MM.1S (cell line): ENCODE data around the gene CDYL.

Experiments
- DNase-seq: peaks from one replicate; pipeline ENCODE4 v3.0.0-alpha.2; 2015
- H2AFZ ChIP-seq: fragments of 300-600 bp; sonication (generic); 2 replicates; pipeline ENCODE4 v1.6.0; 2016; ENCODE audit warnings: antibody characterized with exemption, low read length
- H3F3A ChIP-seq: fragments of 300-600 bp; sonication (generic); 2 replicates; pipeline ENCODE4 v1.6.1; 2016; ENCODE audit warnings: mild to moderate bottlenecking, antibody characterized with exemption, low read length, moderate library complexity, mixed read lengths; ENCODE audit not compliant: insufficient read depth
- H3K27ac ChIP-seq: fragments of 300-600 bp; sonication (generic); 2 replicates; pipeline ENCODE4 v1.5.1; 2016; ENCODE audit warnings: mild to moderate bottlenecking, low read length
- H3K27me3 ChIP-seq: fragments of 300-600 bp; sonication (generic); replicated peaks from 2 replicates; pipeline ENCODE4 v1.6.0; 2016; ENCODE audit warnings: low read length; ENCODE audit not compliant: insufficient read depth
- H3K36me3 ChIP-seq: fragments of 300-600 bp; sonication (generic); replicated peaks from 2 replicates; pipeline ENCODE4 v1.6.1; 2016; ENCODE audit warnings: mild to moderate bottlenecking, low read length, mixed read lengths; ENCODE audit not compliant: insufficient read depth
- H3K4me1 ChIP-seq: fragments of 300-600 bp; sonication (generic); 2 replicates; pipeline ENCODE4 v1.6.1; 2016; ENCODE audit warnings: low read length, mixed read lengths
- H3K4me2 ChIP-seq: fragments of 300-600 bp; sonication (generic); 2 replicates; pipeline ENCODE4 v1.6.0; 2016; ENCODE audit warnings: low read depth, low read length
- H3K4me3 ChIP-seq: fragments of 300-600 bp; sonication (generic); 2 replicates; pipeline ENCODE4 v1.5.1; 2016; ENCODE audit warnings: low read length, mixed read lengths
- H3K79me2 ChIP-seq: fragments of 300-600 bp; sonication (generic); 2 replicates; pipeline ENCODE4 v1.6.1; 2016; ENCODE audit warnings: mixed run types, low read length, mixed read lengths
- H3K9ac ChIP-seq: fragments of 300-600 bp; sonication (generic); 2 replicates; pipeline ENCODE4 v1.6.1; 2016; ENCODE audit warnings: low read length, mixed read lengths
- H3K9me2 ChIP-seq: fragments of 300-600 bp; sonication (generic); replicated peaks from 2 replicates; pipeline ENCODE4 v1.6.1; 2016; ENCODE audit warnings: mild to moderate bottlenecking, low read length, mixed read lengths; ENCODE audit not compliant: insufficient read depth
- H3K9me3 ChIP-seq: fragments of 300-600 bp; sonication (generic); replicated peaks from 2 replicates; pipeline ENCODE4 v1.6.1; 2016; ENCODE audit warnings: mild to moderate bottlenecking, low read length, mixed read lengths; ENCODE audit not compliant: insufficient read depth
- H4K20me1 ChIP-seq: fragments of 300-600 bp; sonication (generic); 2 replicates; pipeline ENCODE4 v1.6.1; 2016; ENCODE audit warnings: mild to moderate bottlenecking, low read length, moderate library complexity, mixed read lengths; ENCODE audit not compliant: insufficient read depth
- EZH2 ChIP-seq: fragments of 300-600 bp; sonication (generic); optimal IDR thresholded peaks from 2 replicates; pipeline ENCODE3; 2017; ENCODE audit warnings: low read depth, mild to moderate bottlenecking, antibody characterized with exemption, low read length, mixed read lengths
- EZH2phosphoT487 ChIP-seq: fragments of 300-600 bp; sonication (generic); IDR thresholded peaks from 2 replicates; pipeline ENCODE4 v1.6.1; 2018; ENCODE audit warnings: antibody characterized with exemption, low read length
- TF ChIP-seq, protein P1 (sequence below): fragments of 300-600 bp; sonication (generic); IDR thresholded peaks from 2 replicates; pipeline ENCODE4 v1.5.1; 2016; ENCODE audit warnings: antibody characterized with exemption, low read length, mixed read lengths

CDYL gene

DNA sequence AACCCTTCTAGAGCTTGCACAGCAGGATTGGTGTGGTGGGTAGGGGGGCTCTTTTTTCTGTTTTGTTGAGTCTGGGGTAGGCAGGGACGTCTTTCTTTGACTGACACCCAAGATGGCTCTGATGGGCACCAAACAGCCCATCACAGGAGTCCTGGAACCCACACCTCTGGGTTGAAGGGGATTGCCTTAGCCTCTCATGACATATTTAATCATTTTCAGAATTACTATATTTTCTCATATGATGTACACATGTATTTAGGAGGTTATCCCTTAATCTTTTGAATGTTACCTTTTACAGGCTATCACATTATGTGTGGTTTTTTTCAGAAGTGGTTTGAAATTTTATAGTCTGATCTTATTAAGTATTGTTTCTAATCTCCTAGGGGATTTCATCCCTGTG lies 163.0 kb downstream of the CDYL start:
- Histone ChIP-seq H3K79me2 (peaks cover 65% of the 10 kb centered on the region), H3K27me3 (no peaks in the 10 kb centered on the region), H4K20me1 (no peaks in the 10 kb centered on the region), H3F3A (peaks cover 34% of the 10 kb centered on the region), H3K9me2 (no peaks in the 10 kb centered on the region), H3K27ac (no peak overlapping the region), H3K36me3 (peaks cover 5% of the 10 kb centered on the region; the same call in 1 of the 2 replicates), H3K4me2 (no peak overlapping the region), H3K4me1 (peaks cover 60% of the 10 kb centered on the region), H2AFZ (no peak overlapping the region), H3K9ac (no peak overlapping the region), H3K4me3 (no peak overlapping the region), H3K9me3 (no peaks in the 10 kb centered on the region)
- no peak for DNase-seq
- no peak for TF ChIP-seq EZH2
- no peak for TF ChIP-seq EZH2phosphoT487
- TF ChIP-seq, protein P1, sequence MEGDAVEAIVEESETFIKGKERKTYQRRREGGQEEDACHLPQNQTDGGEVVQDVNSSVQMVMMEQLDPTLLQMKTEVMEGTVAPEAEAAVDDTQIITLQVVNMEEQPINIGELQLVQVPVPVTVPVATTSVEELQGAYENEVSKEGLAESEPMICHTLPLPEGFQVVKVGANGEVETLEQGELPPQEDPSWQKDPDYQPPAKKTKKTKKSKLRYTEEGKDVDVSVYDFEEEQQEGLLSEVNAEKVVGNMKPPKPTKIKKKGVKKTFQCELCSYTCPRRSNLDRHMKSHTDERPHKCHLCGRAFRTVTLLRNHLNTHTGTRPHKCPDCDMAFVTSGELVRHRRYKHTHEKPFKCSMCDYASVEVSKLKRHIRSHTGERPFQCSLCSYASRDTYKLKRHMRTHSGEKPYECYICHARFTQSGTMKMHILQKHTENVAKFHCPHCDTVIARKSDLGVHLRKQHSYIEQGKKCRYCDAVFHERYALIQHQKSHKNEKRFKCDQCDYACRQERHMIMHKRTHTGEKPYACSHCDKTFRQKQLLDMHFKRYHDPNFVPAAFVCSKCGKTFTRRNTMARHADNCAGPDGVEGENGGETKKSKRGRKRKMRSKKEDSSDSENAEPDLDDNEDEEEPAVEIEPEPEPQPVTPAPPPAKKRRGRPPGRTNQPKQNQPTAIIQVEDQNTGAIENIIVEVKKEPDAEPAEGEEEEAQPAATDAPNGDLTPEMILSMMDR = no peak

DNA sequence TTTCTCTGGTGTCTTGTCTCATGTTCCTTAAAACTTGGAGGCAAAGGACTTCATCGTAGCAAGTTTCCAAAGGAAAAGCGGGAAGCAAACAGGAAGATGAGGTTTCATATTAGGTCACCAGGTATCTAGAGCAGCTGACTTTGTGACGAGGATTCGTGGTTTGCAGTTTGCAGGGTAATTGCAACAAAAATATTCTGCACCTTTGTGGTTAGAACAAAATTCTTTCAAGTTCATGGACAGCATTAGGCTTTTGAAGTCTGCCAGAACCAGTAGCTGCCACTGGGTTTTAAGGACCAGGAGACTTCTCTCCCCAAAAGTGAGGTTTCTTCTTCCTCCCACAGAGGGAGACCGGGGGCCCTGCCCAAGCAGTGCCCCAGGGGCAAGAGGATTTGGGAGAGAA lies 164.2 kb downstream of the CDYL start:
- H4K20me1 ChIP-seq = no peaks in the 10 kb centered on the region
- peaks cover 65% of the 10 kb centered on the region for H3K79me2 ChIP-seq
- DNase-seq = peak; percentile 76
- H3K27me3 ChIP-seq = no peaks in the 10 kb centered on the region
- H3F3A ChIP-seq = peaks cover 34% of the 10 kb centered on the region
- 0 out of 2 replicates have a peak overlapping the region, but pooled peaks have one; percentile 13 for H3K4me3 ChIP-seq
- no peak overlapping the region for H2AFZ ChIP-seq
- peak overlapping the region; percentile 41 for H3K9ac ChIP-seq
- H3K9me3 ChIP-seq = no peaks in the 10 kb centered on the region
- peak overlapping the region; percentile 71 for H3K27ac ChIP-seq
- H3K4me2 ChIP-seq = peak overlapping the region; percentile 75
- TF ChIP-seq EZH2phosphoT487 = no peak
- TF ChIP-seq, protein P1 = no peak
- no peak for TF ChIP-seq EZH2
- H3K36me3 ChIP-seq = peaks cover 10% of the 10 kb centered on the region; the same call in 1 of the 2 replicates
- H3K4me1 ChIP-seq = peaks cover 60% of the 10 kb centered on the region
- H3K9me2 ChIP-seq = no peaks in the 10 kb centered on the region

DNA sequence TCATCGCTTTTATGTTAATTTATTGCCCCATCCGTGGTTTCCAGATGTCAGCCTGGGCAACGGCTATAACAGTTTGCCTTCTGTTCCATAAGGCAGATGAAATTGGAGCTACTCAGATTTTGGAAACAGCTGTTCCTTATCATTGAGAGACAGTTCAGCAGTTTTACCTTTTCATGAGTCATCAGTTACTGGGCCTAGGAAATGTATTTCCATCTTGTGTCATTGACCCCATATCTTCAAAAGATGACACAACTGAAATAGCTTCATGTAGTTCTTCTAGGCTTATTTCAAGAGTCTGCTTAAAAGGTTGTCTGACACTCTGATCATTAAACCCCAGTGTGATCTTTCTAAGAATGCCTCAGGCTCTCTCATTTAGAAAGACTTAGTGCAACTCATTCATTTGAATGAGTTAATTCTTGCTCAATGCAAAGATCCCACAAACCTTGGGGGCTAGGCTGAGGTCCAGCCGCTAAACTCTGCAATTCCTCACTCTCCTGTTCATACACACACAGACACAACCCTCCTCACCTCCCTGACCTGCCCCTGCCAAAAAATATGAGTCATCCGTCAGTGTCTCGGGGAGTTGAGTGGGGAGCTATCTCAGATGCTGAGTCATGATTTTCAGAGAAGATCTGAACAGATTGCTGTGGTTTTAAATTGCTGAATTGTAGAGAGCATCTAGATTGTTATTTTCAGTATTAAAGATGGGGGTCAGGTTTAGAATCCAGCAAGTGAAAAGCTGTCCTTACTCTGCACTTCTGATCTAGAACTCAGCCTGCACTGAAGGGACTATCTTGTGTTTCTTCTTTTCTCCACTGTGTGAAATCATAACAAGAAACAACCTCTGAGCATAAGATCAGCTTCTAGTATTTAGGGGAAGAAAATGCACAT lies 165.8 kb downstream of the CDYL start:
- Histone ChIP-seq H4K20me1 (no peaks in the 10 kb centered on the region), H3K79me2 (peaks cover 57% of the 10 kb centered on the region), H3K4me3 (no peak overlapping the region), H3K9me3 (no peaks in the 10 kb centered on the region), H3K4me1 (peaks cover 56% of the 10 kb centered on the region), H3K4me2 (peak overlapping the region; percentile 28), H3F3A (peaks cover 34% of the 10 kb centered on the region), H3K27ac (peak overlapping the region; percentile 75), H3K9me2 (no peaks in the 10 kb centered on the region), H3K27me3 (no peaks in the 10 kb centered on the region), H3K9ac (0 out of 2 replicates have a peak overlapping the region, but pooled peaks have one; percentile 10), H2AFZ (no peak overlapping the region), H3K36me3 (peaks cover 10% of the 10 kb centered on the region; the same call in 1 of the 2 replicates)
- no peak for TF ChIP-seq EZH2phosphoT487
- TF ChIP-seq, protein P1 = no peak
- no peak for TF ChIP-seq EZH2
- DNase-seq = peak; percentile 90
